8988T (cell line): Measurements from ENCODE around the gene BNC2.
"Not testable (repeated sequence)": the region's sequence is repeated elsewhere in the genome, so short reads cannot be mapped to it uniquely, and the experiment has no call there.

Source experiments
- DNase-seq: peaks from one replicate; pipeline ENCODE4 v3.0.0; 2011

BNC2 gene

GRCh38 chr9:16575142-16575985, 295.1 kb downstream of the BNC2 start:
- no peak for DNase-seq

GRCh38 chr9:16572005-16572734, 298.3 kb downstream of the BNC2 start:
- DNase-seq = no peak

- no peak for DNase-seq
These were observed 299.2 kb downstream of the BNC2 start for GRCh38 chr9:16571127-16571802.

GRCh38 chr9:16563446-16563845, 307.0 kb downstream of the BNC2 start:
- DNase-seq = no peak

GRCh38 chr9:16561121-16561520, 309.3 kb downstream of the BNC2 start:
- no peak for DNase-seq

- no peak for DNase-seq
These were observed 310.9 kb downstream of the BNC2 start for GRCh38 chr9:16559418-16560188.

- DNase-seq = no peak
These were observed 314.7 kb downstream of the BNC2 start for GRCh38 chr9:16555802-16556201.

- DNase-seq = no peak
These were observed 316.5 kb downstream of the BNC2 start for GRCh38 chr9:16553869-16554540.

- no peak for DNase-seq
These were observed 318.2 kb downstream of the BNC2 start for GRCh38 chr9:16552252-16552651.

GRCh38 chr9:16551692-16552091, 318.8 kb downstream of the BNC2 start:
- no peak for DNase-seq

GRCh38 chr9:16545639-16546038, 324.8 kb downstream of the BNC2 start:
- DNase-seq = no peak

- no peak for DNase-seq
These were observed 325.6 kb downstream of the BNC2 start for GRCh38 chr9:16544842-16545241.

GRCh38 chr9:16543686-16544085, 326.8 kb downstream of the BNC2 start:
- DNase-seq = no peak

GRCh38 chr9:16543225-16543624, 327.2 kb downstream of the BNC2 start:
- no peak for DNase-seq

- DNase-seq = no peak
These were observed 328.2 kb downstream of the BNC2 start for GRCh38 chr9:16542290-16542689.

- DNase-seq = no peak
These were observed 329.5 kb downstream of the BNC2 start for GRCh38 chr9:16540743-16541613.

- DNase-seq = not testable (repeated sequence)
These were observed 330.8 kb downstream of the BNC2 start for GRCh38 chr9:16539626-16540025.

- no peak for DNase-seq
These were observed 334.9 kb downstream of the BNC2 start for GRCh38 chr9:16535555-16535954.

- DNase-seq = no peak
These were observed 337.6 kb downstream of the BNC2 start for GRCh38 chr9:16532681-16533450.

GRCh38 chr9:16532272-16532671, 338.2 kb downstream of the BNC2 start:
- DNase-seq = no peak
